GM12875 (cell line): ENCODE measurements around the gene JPH4.

Experiments
- H3K4me3 ChIP-seq: one replicate; pipeline ENCODE4 v1.5.1; 2011; ENCODE audit warnings: low read depth, low read length, control low read depth
- TF ChIP-seq, protein P1 (sequence below): IDR thresholded peaks from 2 replicates; pipeline ENCODE4 v1.5.1; 2011; ENCODE audit warnings: low read depth, mild to moderate bottlenecking, control low read depth, inconsistent platforms, low read length, moderate library complexity, borderline replicate concordance; ENCODE audit not compliant: insufficient read depth

JPH4 gene

DNA sequence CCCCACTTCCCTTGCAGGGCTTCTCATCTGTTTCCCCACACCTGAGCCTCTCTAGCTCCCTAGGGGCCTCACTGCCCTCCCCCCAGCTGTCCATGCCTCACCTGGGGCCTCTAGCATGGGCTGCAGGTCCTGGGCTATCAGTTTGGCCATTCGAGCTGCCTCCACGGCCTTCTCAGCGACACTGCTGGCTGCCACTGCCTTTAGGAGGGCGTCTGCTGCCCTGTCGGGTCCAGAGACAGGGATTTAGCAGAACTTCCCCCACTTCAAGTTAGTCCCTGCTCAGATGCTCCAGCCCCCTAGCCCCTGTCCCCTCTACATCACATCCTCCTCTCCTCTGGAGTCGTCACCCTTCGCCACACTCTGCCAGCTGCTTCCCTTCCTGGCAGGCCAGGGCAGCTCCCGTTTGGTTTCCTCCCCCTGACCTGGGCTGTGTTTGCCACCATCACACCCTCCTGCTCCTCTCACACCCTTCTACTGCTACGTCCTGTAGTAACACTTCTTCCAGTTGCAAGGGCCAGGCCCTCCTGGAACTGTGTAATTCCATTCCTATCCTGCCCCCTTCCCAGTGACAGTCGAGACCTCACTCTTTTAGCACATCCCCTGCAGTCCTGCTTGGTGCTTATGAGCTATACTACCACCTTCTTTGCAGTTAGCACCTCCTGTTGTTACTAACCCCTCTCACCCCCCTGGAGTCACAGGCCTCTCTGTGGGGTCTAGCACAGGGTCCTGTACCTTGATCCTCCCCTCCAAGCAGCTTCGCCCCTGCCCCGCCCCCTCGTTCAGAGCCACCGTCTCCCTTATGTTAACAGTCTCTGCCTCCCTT is 6.7 kb downstream of the JPH4 start:
- TF ChIP-seq, protein P1, sequence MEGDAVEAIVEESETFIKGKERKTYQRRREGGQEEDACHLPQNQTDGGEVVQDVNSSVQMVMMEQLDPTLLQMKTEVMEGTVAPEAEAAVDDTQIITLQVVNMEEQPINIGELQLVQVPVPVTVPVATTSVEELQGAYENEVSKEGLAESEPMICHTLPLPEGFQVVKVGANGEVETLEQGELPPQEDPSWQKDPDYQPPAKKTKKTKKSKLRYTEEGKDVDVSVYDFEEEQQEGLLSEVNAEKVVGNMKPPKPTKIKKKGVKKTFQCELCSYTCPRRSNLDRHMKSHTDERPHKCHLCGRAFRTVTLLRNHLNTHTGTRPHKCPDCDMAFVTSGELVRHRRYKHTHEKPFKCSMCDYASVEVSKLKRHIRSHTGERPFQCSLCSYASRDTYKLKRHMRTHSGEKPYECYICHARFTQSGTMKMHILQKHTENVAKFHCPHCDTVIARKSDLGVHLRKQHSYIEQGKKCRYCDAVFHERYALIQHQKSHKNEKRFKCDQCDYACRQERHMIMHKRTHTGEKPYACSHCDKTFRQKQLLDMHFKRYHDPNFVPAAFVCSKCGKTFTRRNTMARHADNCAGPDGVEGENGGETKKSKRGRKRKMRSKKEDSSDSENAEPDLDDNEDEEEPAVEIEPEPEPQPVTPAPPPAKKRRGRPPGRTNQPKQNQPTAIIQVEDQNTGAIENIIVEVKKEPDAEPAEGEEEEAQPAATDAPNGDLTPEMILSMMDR: no peak
- no peak overlapping the region for H3K4me3 ChIP-seq

DNA sequence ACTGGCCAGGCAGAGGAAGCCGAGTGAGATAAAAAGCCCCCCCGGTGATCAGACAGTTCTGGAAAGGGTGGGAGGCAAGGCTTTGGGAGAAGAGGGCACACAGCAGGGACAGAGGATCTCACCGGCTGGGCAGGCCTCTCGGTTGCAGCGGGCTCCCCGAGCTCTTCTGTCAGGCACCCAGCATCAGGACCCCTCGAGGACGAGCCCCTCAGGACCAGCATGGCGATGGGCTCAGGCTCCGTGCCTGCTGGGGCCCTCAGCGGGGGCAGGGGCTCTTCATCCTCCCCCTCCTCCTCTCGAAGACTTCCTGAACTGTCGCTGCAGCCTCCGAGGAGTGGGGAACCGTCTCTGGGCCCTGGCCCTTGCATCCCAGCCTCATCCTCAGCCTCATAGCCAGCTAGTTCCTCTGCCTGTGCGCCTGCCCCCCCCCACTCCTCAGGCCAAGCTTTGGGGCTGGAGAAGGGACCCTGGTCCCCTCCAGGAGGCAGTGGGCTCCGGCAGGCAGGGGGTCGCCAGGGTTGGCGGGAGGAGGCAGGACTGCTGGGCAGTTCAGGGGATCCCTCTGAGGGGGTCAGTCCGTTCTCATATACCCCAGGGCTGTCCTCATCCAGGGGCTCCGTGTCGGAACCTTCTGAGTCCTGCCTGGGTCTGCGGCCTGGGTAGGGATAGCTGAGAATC is 7.6 kb downstream of the JPH4 start:
- TF ChIP-seq, protein P1: no peak
- H3K4me3 ChIP-seq: no peak overlapping the region

DNA sequence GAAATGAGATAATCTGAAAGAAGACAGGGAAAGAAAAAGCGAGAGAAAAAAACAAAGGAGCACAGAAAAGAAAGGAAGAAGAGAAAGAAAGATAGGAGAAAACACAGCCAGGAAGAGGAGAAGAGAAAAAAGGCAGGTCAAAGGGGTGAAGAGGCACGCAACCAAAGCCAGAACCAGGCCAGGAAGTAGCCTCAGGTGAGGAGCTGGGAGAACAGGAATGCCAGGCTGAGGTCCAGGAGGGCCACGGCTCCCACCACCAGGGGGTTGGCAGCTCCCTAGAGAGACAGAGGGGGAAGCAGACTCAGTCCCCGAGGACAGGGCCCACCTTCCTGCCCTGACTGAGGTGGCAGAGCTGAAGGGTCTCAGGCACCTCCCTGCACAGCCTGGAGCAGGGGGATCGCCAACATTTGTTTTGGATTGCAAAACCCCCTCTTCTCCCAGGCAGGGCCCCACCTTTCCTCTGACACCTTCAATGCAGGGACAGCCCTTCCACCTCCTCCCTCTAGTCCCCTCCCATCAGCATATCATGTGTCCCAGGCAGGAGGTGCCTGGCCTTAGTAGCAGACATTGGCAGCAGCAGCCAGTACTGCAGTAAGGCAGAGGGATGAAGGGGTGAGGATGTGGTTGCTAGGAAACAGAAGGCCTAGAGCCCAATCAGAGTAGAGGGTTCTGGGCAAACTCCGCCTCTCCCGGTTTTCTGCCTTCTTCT is 9.0 kb downstream of the JPH4 start:
- no peak overlapping the region for H3K4me3 ChIP-seq
- TF ChIP-seq, protein P1: no peak

DNA sequence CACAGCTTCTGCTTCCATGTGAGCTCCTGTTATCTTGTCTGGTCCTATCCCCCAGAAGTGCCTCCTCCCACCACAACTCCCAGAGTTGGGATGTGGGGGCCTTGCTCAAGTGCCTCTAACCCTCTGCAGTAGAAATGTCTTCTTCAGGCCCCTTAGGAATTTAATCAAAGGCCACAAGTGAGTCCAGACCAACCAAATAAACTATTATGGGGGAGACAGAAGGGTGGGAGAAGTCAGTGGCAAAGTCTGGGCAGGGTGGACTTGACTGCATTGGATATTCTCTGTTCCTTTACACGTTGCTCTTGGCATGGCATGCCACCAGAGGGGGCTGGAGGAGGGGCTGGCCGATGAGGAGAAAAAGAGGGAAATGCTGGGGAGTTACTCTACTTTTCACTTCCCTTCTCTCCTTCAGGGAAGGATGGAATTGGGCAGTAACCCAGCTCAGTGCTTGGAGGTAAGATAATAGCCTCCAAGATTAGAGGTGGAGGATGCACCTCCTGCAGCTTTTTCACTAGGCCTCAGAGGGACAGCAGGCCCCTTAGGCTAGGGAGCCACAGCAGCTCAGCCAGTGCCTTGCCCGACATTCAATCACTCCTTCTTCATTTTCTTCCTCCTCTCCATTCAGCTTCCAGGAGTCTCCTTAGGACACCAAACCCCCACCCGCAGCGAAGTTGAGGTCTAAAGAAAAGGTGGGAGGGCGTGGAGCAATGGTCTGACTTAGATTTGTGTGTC is 9.8 kb downstream of the JPH4 start:
- H3K4me3 ChIP-seq: no peak overlapping the region
- TF ChIP-seq, protein P1: peak; percentile 44; the same call in 1 of the 2 replicates

DNA sequence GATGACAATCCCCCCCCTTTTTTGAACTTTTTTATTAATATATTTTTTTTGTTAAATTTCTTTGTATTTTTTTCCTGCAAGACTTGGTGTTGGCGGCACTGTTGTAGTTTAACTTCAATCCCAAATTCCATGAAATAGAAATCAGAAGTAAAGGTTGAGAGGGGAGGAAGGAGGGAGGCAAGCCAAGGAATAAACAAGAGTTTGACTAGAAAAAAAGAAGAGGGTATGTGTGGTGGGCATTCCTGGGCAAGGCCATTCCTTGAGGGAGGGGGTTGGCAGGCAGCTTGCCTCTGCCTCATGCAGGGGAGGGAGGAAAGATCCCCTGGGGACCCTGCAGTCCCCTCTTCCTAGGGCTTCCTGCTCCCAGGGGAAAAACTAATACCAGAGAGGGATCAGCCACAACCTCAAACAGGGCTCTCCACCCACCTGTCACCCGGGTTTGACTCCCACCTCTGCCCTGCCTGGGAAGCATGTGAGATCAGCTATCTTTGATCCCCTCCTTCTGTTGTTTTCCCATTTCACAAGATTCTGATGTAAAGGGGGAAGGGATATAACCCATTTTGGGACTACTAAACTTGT is 10.5 kb downstream of the JPH4 start:
- TF ChIP-seq, protein P1: no peak
- no peak overlapping the region for H3K4me3 ChIP-seq

DNA sequence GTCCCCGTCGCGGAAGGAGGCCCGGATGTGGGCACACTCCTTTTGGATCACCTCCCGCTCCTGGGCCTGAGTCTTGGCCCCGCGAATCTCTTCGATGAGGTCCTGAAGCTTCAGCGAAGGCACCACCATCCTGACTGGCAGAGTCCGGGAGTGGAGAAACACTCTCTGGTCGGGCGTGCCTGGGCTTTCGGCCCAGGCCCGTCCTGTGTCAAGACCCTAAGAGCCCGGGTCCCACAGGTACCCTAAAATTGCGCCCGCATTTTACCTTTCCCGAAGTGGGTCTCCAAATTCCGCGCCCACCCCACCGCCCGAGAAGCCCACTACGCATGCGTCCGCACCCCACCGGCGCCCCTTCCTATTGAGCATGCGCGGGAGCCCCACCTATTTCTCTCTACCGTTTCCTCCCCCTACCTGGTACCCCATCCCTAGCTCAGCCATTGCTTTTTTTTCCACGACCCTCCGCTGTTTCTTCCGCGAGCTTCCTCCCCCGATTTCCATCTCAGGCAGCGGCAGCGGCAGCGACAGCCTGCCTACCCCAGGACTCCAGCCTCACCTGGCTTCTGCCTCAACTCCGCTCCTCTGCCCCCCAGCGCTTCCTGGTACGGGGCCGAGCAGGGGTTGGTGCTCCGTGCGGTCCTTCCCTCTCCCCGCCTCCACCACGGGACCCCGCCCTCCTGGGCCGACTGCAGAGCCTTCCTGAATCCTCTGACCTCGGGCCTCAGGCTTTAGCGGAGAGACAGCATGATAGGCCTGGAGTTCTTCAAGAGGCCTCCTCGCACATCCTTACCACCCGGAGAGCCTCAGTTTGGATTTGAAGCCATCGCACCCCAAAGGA is 11.2 kb downstream of the JPH4 start, which contains the start of gene AP1G2:
AP1G2 (minus strand) TSS at position 606 of the 835 bp plus-strand sequence; CDS start at position 129, 477 bp downstream.
- H3K4me3 ChIP-seq: peak within 1 kb of the TSS; percentile 59
- TF ChIP-seq, protein P1: no peak
